ENCODE results near the gene TMEM87B.

TMEM87B gene

GRCh38 chr2:112151701-112152440 lies 96.8 kb downstream of the TMEM87B start:
- Histone ChIP-seq H3F3A (ENCODE audit: insufficient read depth, low read length) (no peaks in the 10 kb centered on the region), H3K9ac (ENCODE audit: low read length) (no peak overlapping the region), H4K20me1 (ENCODE audit: insufficient read depth, low read length) (no peaks in the 10 kb centered on the region), H3K79me2 (ENCODE audit: low read length) (no peaks in the 10 kb centered on the region), H3K9me3 (replicated peaks; ENCODE audit: insufficient read depth, low read length) (no peaks in the 10 kb centered on the region), H3K4me1 (ENCODE audit: low read length) (no peaks in the 10 kb centered on the region), H3K27me3 (replicated peaks; ENCODE audit: insufficient read depth, low read length) (no peaks in the 10 kb centered on the region), H2AFZ (ENCODE audit: low read length) (no peak overlapping the region), H3K4me2 (ENCODE audit: low read depth, low read length) (no peak overlapping the region), H3K36me3 (replicated peaks; ENCODE audit: insufficient read depth, low read length) (no peaks in the 10 kb centered on the region), H3K27ac (ENCODE audit: low read length) (no peak overlapping the region), H3K4me3 (ENCODE audit: low read length) (no peak overlapping the region), H3K9me2 (replicated peaks; ENCODE audit: insufficient read depth, low read length) (no peaks in the 10 kb centered on the region)
- DNase-seq, result no peak
- no peak for TF ChIP-seq EZH2 (optimal IDR thresholded peaks at IDR 0.05; ENCODE audit: low read depth, low read length)
- TF ChIP-seq, protein P1, sequence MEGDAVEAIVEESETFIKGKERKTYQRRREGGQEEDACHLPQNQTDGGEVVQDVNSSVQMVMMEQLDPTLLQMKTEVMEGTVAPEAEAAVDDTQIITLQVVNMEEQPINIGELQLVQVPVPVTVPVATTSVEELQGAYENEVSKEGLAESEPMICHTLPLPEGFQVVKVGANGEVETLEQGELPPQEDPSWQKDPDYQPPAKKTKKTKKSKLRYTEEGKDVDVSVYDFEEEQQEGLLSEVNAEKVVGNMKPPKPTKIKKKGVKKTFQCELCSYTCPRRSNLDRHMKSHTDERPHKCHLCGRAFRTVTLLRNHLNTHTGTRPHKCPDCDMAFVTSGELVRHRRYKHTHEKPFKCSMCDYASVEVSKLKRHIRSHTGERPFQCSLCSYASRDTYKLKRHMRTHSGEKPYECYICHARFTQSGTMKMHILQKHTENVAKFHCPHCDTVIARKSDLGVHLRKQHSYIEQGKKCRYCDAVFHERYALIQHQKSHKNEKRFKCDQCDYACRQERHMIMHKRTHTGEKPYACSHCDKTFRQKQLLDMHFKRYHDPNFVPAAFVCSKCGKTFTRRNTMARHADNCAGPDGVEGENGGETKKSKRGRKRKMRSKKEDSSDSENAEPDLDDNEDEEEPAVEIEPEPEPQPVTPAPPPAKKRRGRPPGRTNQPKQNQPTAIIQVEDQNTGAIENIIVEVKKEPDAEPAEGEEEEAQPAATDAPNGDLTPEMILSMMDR (IDR thresholded peaks at IDR 0.05; ENCODE audit: low read length), result no peak
- TF ChIP-seq EZH2phosphoT487 (IDR thresholded peaks at IDR 0.05; ENCODE audit: low read length), result no peak

- no peaks in the 10 kb centered on the region for H3K4me1 ChIP-seq (ENCODE audit: low read length)
Measured at GRCh38 chr2:112152476-112153178, 97.6 kb downstream of the TMEM87B start.

DNA sequence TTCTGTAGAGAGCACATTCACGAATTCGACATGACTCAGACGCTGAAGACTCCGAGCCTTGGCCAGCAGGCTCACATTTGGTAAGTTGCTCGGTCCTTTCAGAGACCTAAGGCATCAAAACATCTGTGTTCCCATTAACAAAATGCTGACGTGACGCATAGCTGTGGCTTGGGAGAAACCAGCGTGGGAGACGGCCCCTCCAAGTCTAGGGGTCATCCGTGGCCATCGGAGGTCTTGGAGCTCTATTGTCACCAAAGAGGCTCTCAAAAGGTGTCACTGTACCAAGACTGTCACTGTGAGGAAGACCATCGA lies 98.1 kb downstream of the TMEM87B start:
- TF ChIP-seq EZH2 (optimal IDR thresholded peaks at IDR 0.05; ENCODE audit: low read depth, low read length), result no peak
- TF ChIP-seq, protein P1 (IDR thresholded peaks at IDR 0.05; ENCODE audit: low read length), result no peak
- TF ChIP-seq EZH2phosphoT487 (IDR thresholded peaks at IDR 0.05; ENCODE audit: low read length), result no peak
- H3K79me2 ChIP-seq (ENCODE audit: low read length), result no peaks in the 10 kb centered on the region
- H3K4me1 ChIP-seq (ENCODE audit: low read length), result no peaks in the 10 kb centered on the region
- no peaks in the 10 kb centered on the region for H3K27me3 ChIP-seq (replicated peaks; ENCODE audit: insufficient read depth, low read length)
- H2AFZ ChIP-seq (ENCODE audit: low read length), result no peak overlapping the region
- H3K4me2 ChIP-seq (ENCODE audit: low read depth, low read length), result no peak overlapping the region
- no peak for DNase-seq
- no peaks in the 10 kb centered on the region for H3K9me3 ChIP-seq (replicated peaks; ENCODE audit: insufficient read depth, low read length)
- no peaks in the 10 kb centered on the region for H3K9me2 ChIP-seq (replicated peaks; ENCODE audit: insufficient read depth, low read length)
- H3K9ac ChIP-seq (ENCODE audit: low read length), result no peak overlapping the region
- H3F3A ChIP-seq (ENCODE audit: insufficient read depth, low read length), result no peaks in the 10 kb centered on the region
- H4K20me1 ChIP-seq (ENCODE audit: insufficient read depth, low read length), result no peaks in the 10 kb centered on the region
- H3K27ac ChIP-seq (ENCODE audit: low read length), result no peak overlapping the region
- H3K4me3 ChIP-seq (ENCODE audit: low read length), result no peak overlapping the region
- H3K36me3 ChIP-seq (replicated peaks; ENCODE audit: insufficient read depth, low read length), result no peaks in the 10 kb centered on the region

More at GRCh38 chr2:112152476-112153178, 97.6 kb downstream of the TMEM87B start:
- H3K9me3 ChIP-seq (replicated peaks; ENCODE audit: insufficient read depth, low read length), result no peaks in the 10 kb centered on the region
- no peaks in the 10 kb centered on the region for H3K27me3 ChIP-seq (replicated peaks; ENCODE audit: insufficient read depth, low read length)
- no peak for DNase-seq
- no peak overlapping the region for H2AFZ ChIP-seq (ENCODE audit: low read length)
- H3F3A ChIP-seq (ENCODE audit: insufficient read depth, low read length), result no peaks in the 10 kb centered on the region
- no peaks in the 10 kb centered on the region for H4K20me1 ChIP-seq (ENCODE audit: insufficient read depth, low read length)
- no peaks in the 10 kb centered on the region for H3K36me3 ChIP-seq (replicated peaks; ENCODE audit: insufficient read depth, low read length)
- H3K27ac ChIP-seq (ENCODE audit: low read length), result no peak overlapping the region
- no peaks in the 10 kb centered on the region for H3K79me2 ChIP-seq (ENCODE audit: low read length)
- H3K9me2 ChIP-seq (replicated peaks; ENCODE audit: insufficient read depth, low read length), result no peaks in the 10 kb centered on the region
- H3K4me3 ChIP-seq (ENCODE audit: low read length), result no peak overlapping the region
- no peak overlapping the region for H3K4me2 ChIP-seq (ENCODE audit: low read depth, low read length)
- TF ChIP-seq EZH2 (optimal IDR thresholded peaks at IDR 0.05; ENCODE audit: low read depth, low read length), result no peak
- TF ChIP-seq, protein P1 (IDR thresholded peaks at IDR 0.05; ENCODE audit: low read length), result no peak
- no peak for TF ChIP-seq EZH2phosphoT487 (IDR thresholded peaks at IDR 0.05; ENCODE audit: low read length)
- no peak overlapping the region for H3K9ac ChIP-seq (ENCODE audit: low read length)

All from MM.1S (cell line).